A673 (cell line): Measurements from ENCODE around the gene GATC. TPM values are rescaled to one million over a fixed set of nuclear protein-coding genes. Genes with fewer than 3 reads are reported as not detected.
"Not testable (repeated sequence)": the region's sequence is repeated elsewhere in the genome, so short reads cannot be mapped to it uniquely, and the experiment has no call there.

ENCODE experiments used
- BruUV-seq: library from RNA; stranded (reverse); fragments of 400-500 nt; replicated peaks from 2 replicates; lab custom pipeline; 2021; lab: Mats Ljungman, UMichigan
- CTCF ChIA-PET: fragments of 300-600 bp; sonication (Branson Sonifier 250); formaldehyde crosslinking; loops from one replicate; lab custom pipeline; 2022; ENCODE audit warnings: antibody characterized with exemption; lab: Charles Lee
- POLR2A ChIA-PET: fragments of 300-600 bp; sonication (Branson Sonifier 250); formaldehyde crosslinking; loops from one replicate; lab custom pipeline; 2022; ENCODE audit warnings: antibody characterized with exemption; ENCODE audit not compliant: low non-redundant PET; lab: Charles Lee
- DNase-seq: peaks from one replicate; pipeline ENCODE4 v3.0.0-alpha.2; 2015; ENCODE audit warnings: low spot score
- H3K27ac ChIP-seq: fragments of 200-600 bp; sonication (generic); 2 replicates; pipeline ENCODE4 v1.5.1; 2016; ENCODE audit warnings: mixed run types, low read depth, mild to moderate bottlenecking, mixed read lengths, antibody characterized with exemption, low read length; ENCODE audit not compliant: poor library complexity, severe bottlenecking
- H3K27me3 ChIP-seq: fragments of 200-600 bp; sonication (generic); replicated peaks from 2 replicates; pipeline ENCODE4 v1.6.1; 2017; ENCODE audit warnings: mixed run types, low read depth, mild to moderate bottlenecking, mixed read lengths, antibody characterized with exemption, low read length; ENCODE audit not compliant: insufficient read depth, poor library complexity
- H3K36me3 ChIP-seq: fragments of 200-600 bp; sonication (generic); 2 replicates; pipeline ENCODE4 v1.6.1; 2016; ENCODE audit warnings: mixed run types, mild to moderate bottlenecking, mixed read lengths, antibody characterized with exemption, low read length; ENCODE audit not compliant: insufficient read depth, poor library complexity, severe bottlenecking
- H3K4me1 ChIP-seq: fragments of 200-600 bp; sonication (generic); 2 replicates; pipeline ENCODE4 v1.6.1; 2017; ENCODE audit warnings: mixed run types, mild to moderate bottlenecking, mixed read lengths, antibody characterized with exemption, low read length; ENCODE audit not compliant: insufficient read depth, poor library complexity, severe bottlenecking
- H3K4me3 ChIP-seq: fragments of 200-600 bp; sonication (generic); 2 replicates; pipeline ENCODE4 v1.5.1; 2016; ENCODE audit warnings: low read depth, mixed run types, mild to moderate bottlenecking, mixed read lengths, low read length; ENCODE audit not compliant: poor library complexity, severe bottlenecking
- H3K9me3 ChIP-seq: fragments of 200-600 bp; sonication (generic); 2 replicates; pipeline ENCODE4 v1.6.1; 2016; ENCODE audit warnings: mixed run types, low read depth, mild to moderate bottlenecking, mixed read lengths, antibody characterized with exemption, low read length; ENCODE audit not compliant: poor library complexity, severe bottlenecking
- EZH2 ChIP-seq: fragments of 200-600 bp; sonication (generic); IDR thresholded peaks from 2 replicates; pipeline ENCODE4 v1.6.1; 2017; ENCODE audit warnings: borderline replicate concordance, low read depth, mild to moderate bottlenecking, mixed read lengths, antibody characterized with exemption, low read length; ENCODE audit not compliant: poor library complexity, severe bottlenecking
- intact Hi-C: fragments of 100-400 bp; cut with micrococcal nuclease; formaldehyde crosslinking; loops from one replicate; pipeline ENCODE4 v1.10.0; 2022; ENCODE audit not compliant: unreplicated experiment
- total RNA-seq: library from RNA; stranded (reverse); gene quantifications from 2 replicates; pipeline ENCODE4 v1.2.3, GENCODE V29; 2021
- TF ChIP-seq, protein P1 (sequence below): fragments of 300-800, 200-600 bp; sonication (generic); conservative IDR thresholded peaks from 2 replicates; pipeline ENCODE4 v1.5.1; 2017; ENCODE audit warnings: low read depth, mild to moderate bottlenecking, antibody characterized with exemption, low read length, moderate library complexity, mixed read lengths

Gene GATC
- total RNA-seq, 1 experiment from 2014 or later: 42.4 TPM

DNA sequence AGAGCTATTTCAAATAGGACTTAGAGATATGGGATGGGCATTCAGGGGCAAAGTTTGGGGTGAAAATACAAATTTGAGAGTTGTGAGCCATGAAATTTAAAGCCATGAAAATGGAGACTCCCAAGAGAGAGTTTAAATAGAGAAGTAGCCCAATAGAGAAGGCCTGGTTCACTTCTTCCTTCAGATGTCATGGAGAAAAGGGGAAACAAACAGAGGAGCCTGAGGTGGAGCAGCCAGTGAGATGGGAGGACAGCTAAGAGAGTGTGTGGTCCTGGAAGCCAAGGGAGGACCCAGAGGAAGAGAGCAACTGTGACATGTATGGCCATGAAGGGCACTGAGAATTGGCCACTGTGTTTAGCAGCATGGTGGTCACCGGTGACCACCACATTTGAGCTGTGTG lies 37.4 kb downstream of the GATC start:
- no peaks in the 10 kb centered on the region for H3K27me3 ChIP-seq
- intact Hi-C loops: no loop called here
- no peak overlapping the region for H3K27ac ChIP-seq
- no peak overlapping the region for H3K4me3 ChIP-seq
- BruUV-seq: no TSS peak
- ChIA-PET CTCF (no interaction called here), POLR2A (interaction anchor here (0.6 kb wide), 2 partner anchors 16 to 68 kb away, joined by 3 read pairs; no protein-coding TSS in a partner anchor)
- H3K4me1 ChIP-seq: no peaks in the 10 kb centered on the region
- H3K9me3 ChIP-seq: no peaks in the 10 kb centered on the region
- no peaks in the 10 kb centered on the region for H3K36me3 ChIP-seq
- DNase-seq: no peak
- TF ChIP-seq, protein P1, sequence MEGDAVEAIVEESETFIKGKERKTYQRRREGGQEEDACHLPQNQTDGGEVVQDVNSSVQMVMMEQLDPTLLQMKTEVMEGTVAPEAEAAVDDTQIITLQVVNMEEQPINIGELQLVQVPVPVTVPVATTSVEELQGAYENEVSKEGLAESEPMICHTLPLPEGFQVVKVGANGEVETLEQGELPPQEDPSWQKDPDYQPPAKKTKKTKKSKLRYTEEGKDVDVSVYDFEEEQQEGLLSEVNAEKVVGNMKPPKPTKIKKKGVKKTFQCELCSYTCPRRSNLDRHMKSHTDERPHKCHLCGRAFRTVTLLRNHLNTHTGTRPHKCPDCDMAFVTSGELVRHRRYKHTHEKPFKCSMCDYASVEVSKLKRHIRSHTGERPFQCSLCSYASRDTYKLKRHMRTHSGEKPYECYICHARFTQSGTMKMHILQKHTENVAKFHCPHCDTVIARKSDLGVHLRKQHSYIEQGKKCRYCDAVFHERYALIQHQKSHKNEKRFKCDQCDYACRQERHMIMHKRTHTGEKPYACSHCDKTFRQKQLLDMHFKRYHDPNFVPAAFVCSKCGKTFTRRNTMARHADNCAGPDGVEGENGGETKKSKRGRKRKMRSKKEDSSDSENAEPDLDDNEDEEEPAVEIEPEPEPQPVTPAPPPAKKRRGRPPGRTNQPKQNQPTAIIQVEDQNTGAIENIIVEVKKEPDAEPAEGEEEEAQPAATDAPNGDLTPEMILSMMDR: no peak
- no peak for TF ChIP-seq EZH2

DNA sequence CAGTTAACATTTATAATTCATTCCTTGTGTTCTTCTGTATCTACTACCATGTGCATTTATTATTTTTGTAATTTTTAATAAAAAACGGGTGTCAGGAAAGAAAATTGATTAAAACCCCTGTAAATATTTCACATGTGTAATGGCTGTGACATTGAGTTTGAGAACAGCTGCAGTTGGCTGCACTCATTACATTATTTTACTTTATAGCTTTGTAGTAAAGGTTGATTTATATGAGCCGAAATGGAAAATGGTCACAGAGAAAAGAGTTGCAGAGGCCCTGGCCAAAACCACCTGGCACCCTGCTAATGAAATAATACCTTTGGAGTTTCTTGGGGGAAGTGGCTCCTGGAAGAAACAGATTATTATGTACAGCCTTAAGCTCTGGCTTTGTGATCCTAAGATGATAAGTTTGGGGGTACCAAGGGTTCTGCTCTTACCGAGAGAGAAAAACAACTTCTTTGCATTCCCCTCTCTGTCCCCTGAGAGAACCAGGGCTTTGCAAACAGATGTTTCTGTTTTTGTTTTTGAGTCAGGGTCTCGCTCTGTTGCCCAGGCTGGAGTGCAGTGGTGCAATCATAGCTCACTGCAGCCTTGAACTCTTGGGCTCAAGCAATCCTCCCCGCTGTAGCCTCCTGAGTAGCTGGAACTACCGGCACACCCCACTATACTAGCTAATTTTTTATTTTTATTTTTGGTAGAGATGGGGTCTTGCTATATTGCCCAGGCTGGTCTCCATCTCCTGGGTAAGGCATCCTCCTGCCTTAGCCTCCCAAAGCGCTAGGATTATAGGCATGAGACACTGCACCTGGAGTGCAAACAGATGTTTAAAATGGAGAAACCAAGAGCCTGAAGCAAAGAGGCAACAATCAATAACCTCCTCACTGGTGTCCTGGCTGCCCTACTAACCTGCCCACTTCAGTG lies 40.0 kb downstream of the GATC start:
- TF ChIP-seq EZH2: no peak
- TF ChIP-seq, protein P1: no peak
- ChIA-PET CTCF (no interaction called here), POLR2A (no interaction called here)
- Histone ChIP-seq H3K4me3 (no peak overlapping the region), H3K9me3 (no peaks in the 10 kb centered on the region), H3K27me3 (no peaks in the 10 kb centered on the region), H3K36me3 (no peaks in the 10 kb centered on the region), H3K4me1 (peaks cover 8% of the 10 kb centered on the region), H3K27ac (no peak overlapping the region)
- BruUV-seq: no TSS peak
- no peak for DNase-seq
- intact Hi-C loops: no loop called here

DNA sequence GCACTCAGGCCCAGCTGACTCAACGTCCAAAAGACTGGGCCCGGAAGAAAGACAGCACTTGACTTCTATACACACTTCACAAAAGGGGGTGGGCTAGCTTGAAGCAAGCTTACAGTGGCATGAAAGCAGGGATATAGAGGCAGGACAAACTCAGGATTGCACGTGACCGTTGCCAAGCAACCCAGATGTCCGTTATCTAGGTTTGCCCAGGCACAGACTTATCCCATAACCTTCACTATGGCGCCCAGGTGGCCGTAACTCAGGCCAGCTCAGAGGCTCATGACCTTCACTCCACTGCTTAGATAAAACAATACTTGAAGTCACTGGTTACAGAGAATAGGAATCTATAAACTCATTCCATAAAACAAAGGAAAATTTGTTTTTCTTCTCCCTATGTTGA lies 41.3 kb downstream of the GATC start:
- H3K36me3 ChIP-seq, H3K9me3 ChIP-seq, H3K4me3 ChIP-seq, CTCF ChIA-PET, H3K27me3 ChIP-seq, intact Hi-C loops, BruUV-seq, H3K27ac ChIP-seq, DNase-seq, H3K4me1 ChIP-seq, POLR2A ChIA-PET: not testable (repeated sequence)
